Renal cortex interstitium (tissue), 15 donors: ENCODE data around the gene GNB2. TPM values are rescaled to one million over a fixed set of nuclear protein-coding genes. Genes with fewer than 3 reads are reported as not detected.

Experiments
- DNase-seq, 11 donors: peaks; one replicate each; pipeline ENCODE4 v3.0.0-alpha.2; 2013; ENCODE audit warnings: low read depth in 9 of 11, low spot score in 4 of 11; ENCODE audit errors: extremely low read depth in 1 of 11
- long read RNA-seq, 16 experiments: transcript quantifications; one replicate each; lab custom pipeline, GENCODE V29; 2026
- polyA plus RNA-seq, 3 donors: library from polyadenylated mRNA; unstranded; fragments of 120-200 nt; gene quantifications; one replicate each; pipeline ENCODE4 v1.2.1, GENCODE V29; 2013; ENCODE audit not compliant: insufficient read length in 3 of 3

The GNB2 gene
- polyA plus RNA-seq, result 100 to 1,000 TPM; 173 to 224 (median 197) TPM
- long read RNA-seq, donor 1, transcript GNB2-201 (10 exons, 1,878 nt), result major isoform, 69 of 74 reads
- long read RNA-seq, donor 1, transcript GNB2-202 (9 exons, 1,524 nt), result minor isoform, 5 of 74 reads
- long read RNA-seq, donor 1, partial matches to known transcripts, result 0 of 74 reads
- long read RNA-seq, donor 1, other reads (novel, unspliced or antisense), result 0 of 74 reads
- long read RNA-seq, donor 2, transcript GNB2-201 (10 exons, 1,878 nt), result major isoform, 58 of 61 reads
- long read RNA-seq, donor 2, partial matches to known transcripts, result 0 of 61 reads
- long read RNA-seq, donor 2, other reads (novel, unspliced or antisense), result 0 of 61 reads
- long read RNA-seq, donor 3, transcript GNB2-201 (10 exons, 1,878 nt), result major isoform, 124 of 134 reads
- long read RNA-seq, donor 3, partial matches to known transcripts, result 6 of 134 reads
- long read RNA-seq, donor 3, other reads (novel, unspliced or antisense), result 0 of 134 reads
- long read RNA-seq, donor 4, transcript GNB2-201 (10 exons, 1,878 nt), result major isoform, 51 of 63 reads
- long read RNA-seq, donor 4, transcript GNB2-202 (9 exons, 1,524 nt), result minor isoform, 6 of 63 reads
- long read RNA-seq, donor 4, partial matches to known transcripts, result 6 of 63 reads
- long read RNA-seq, donor 4, other reads (novel, unspliced or antisense), result 0 of 63 reads
- long read RNA-seq, donor 5, result 0 reads
- long read RNA-seq, donor 6, transcript GNB2-201 (10 exons, 1,878 nt), result major isoform, 50 of 83 reads
- long read RNA-seq, donor 6, partial matches to known transcripts, result 27 of 83 reads
- long read RNA-seq, donor 6, other reads (novel, unspliced or antisense), result 0 of 83 reads
- long read RNA-seq, donor 7, transcript GNB2-202 (9 exons, 1,524 nt), result minor isoform, 11 of 112 reads
- long read RNA-seq, donor 7, transcript GNB2-201 (10 exons, 1,878 nt), result major isoform, 75 of 112 reads
- long read RNA-seq, donor 7, partial matches to known transcripts, result 26 of 112 reads
- long read RNA-seq, donor 7, other reads (novel, unspliced or antisense), result 0 of 112 reads
- long read RNA-seq, donor 8, result 0 reads
- long read RNA-seq, donor 9, transcript GNB2-202 (9 exons, 1,524 nt), result minor isoform, 9 of 92 reads
- long read RNA-seq, donor 9, transcript GNB2-201 (10 exons, 1,878 nt), result major isoform, 81 of 92 reads
- long read RNA-seq, donor 9, partial matches to known transcripts, result 0 of 92 reads
- long read RNA-seq, donor 9, other reads (novel, unspliced or antisense), result 0 of 92 reads
- long read RNA-seq, donor 10, transcript GNB2-201 (10 exons, 1,878 nt), result major isoform, 67 of 71 reads
- long read RNA-seq, donor 10, partial matches to known transcripts, result 0 of 71 reads
- long read RNA-seq, donor 10, other reads (novel, unspliced or antisense), result 0 of 71 reads
- long read RNA-seq, donor 11, transcript GNB2-201 (10 exons, 1,878 nt), result major isoform, 72 of 79 reads
- long read RNA-seq, donor 11, transcript GNB2-202 (9 exons, 1,524 nt), result minor isoform, 7 of 79 reads
- long read RNA-seq, donor 11, partial matches to known transcripts, result 0 of 79 reads
- long read RNA-seq, donor 11, other reads (novel, unspliced or antisense), result 0 of 79 reads
- long read RNA-seq, donor 12, transcript GNB2-201 (10 exons, 1,878 nt), result major isoform, 38 of 42 reads
- long read RNA-seq, donor 12, partial matches to known transcripts, result 0 of 42 reads
- long read RNA-seq, donor 12, other reads (novel, unspliced or antisense), result 0 of 42 reads
- long read RNA-seq, donor 13, result 0 reads
- long read RNA-seq, donor 14, transcript GNB2-201 (10 exons, 1,878 nt), result major isoform, 57 of 74 reads
- long read RNA-seq, donor 14, partial matches to known transcripts, result 13 of 74 reads
- long read RNA-seq, donor 14, other reads (novel, unspliced or antisense), result 0 of 74 reads
- long read RNA-seq, donor 15, transcript GNB2-202 (9 exons, 1,524 nt), result minor isoform, 6 of 46 reads
- long read RNA-seq, donor 15, transcript GNB2-201 (10 exons, 1,878 nt), result major isoform, 40 of 46 reads
- long read RNA-seq, donor 15, partial matches to known transcripts, result 0 of 46 reads
- long read RNA-seq, donor 15, other reads (novel, unspliced or antisense), result 0 of 46 reads
- long read RNA-seq, donor 16, transcript GNB2-202 (9 exons, 1,524 nt), result minor isoform, 19 of 199 reads
- long read RNA-seq, donor 16, transcript GNB2-201 (10 exons, 1,878 nt), result major isoform, 170 of 199 reads
- long read RNA-seq, donor 16, partial matches to known transcripts, result 5 of 199 reads
- long read RNA-seq, donor 16, other reads (novel, unspliced or antisense), result 0 of 199 reads

DNA sequence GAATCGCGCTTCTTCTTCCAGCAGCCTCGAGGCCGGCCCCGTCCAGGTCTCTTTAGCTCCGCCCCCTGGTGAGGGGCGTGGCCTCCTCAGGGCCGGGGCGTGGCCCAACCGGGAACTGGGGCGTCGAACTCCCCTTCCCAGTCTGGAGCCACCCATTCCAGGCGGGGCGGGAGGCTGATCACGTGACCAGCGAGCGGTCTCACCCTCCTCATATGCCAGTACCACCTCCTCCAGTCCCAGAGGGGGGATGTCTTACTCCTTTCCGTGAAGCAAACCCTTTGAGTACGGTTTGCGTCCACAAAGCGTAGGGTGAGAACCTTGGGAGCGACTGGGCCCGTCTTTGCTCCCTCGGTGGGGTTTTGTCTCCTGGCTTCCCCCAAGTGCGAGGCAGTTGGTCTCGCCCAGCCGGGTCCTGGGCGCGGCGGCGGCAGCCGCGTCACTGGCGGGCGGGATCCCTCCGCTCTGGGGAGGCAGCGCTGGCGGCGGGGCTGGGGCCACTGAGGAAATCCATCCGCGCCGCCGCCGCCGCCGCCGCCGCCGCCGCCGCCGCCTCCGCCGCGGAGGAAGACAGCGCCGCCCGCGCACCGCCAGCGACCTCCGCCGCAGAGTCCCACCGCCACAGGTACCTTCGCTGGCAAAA is at the start of gene GNB2:
Gene GNB2, plus strand, starts transcription at position 439 of the 640 bp plus-strand sequence. CDS start 2,526 bp downstream, outside the sequence.
- DNase-seq, result peak; percentile 96 to 99 (median 98)

DNA sequence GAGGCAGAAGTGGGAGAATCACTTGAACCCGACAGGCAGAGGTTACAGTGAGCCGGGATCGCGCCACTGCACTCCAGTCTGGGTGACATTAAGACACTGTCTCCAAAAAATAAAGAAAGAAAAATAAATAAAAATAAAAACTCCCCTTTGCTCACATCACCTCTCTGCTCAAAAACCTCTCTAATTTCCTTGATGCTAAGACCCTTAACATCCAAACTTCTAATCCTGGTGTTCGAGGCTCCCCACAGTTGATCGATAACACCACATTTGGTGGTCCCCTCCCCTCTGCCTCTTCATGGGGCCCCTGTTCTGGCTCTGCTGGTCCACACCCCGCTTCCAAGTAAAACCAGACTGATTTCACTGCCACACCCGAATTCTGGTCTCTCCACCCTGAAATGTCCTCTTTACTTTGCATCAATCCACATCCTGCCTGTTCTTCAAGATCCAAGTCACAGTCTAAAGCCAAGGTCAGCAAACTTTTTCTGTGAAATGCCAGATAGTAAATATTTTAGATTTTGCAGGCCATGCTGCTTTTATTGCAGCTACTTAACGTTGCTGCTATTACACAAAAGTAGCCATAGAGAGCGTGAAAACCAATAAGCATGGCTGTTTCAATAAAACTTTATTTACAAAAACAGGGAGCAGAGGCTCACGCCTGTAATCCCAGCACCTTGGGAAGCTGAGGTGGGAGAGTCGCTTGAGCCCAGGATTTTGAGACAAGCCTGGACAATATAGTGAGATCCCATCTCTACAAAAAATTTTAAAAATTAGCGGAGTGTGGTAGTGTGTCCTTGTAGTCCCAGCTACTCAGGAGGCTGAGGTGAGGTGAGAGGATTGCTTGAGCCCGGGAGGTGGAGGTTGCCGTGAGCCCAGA is 49.4 kb upstream of the GNB2 start:
- DNase-seq, result no peak

DNA sequence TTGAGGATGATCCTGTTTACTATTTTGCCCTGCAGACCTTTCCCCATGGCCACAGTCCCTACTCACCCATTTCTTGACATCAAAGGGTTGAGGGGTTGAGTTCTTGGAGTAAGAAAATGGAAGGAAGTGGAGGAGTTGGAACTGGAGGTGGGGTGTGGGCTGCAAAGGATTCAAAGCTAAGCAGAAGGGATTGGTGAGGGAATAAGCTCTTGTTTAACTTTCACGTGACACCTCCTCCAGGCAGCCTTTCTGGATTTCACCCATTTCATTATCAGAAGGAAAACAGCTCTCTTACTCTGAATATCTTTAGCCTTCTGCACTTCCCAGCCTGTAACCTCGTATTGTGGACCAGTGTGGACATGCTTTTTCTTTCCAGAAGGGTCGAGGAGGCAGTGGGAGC is 47.5 kb upstream of the GNB2 start:
- DNase-seq, result no peak

DNA sequence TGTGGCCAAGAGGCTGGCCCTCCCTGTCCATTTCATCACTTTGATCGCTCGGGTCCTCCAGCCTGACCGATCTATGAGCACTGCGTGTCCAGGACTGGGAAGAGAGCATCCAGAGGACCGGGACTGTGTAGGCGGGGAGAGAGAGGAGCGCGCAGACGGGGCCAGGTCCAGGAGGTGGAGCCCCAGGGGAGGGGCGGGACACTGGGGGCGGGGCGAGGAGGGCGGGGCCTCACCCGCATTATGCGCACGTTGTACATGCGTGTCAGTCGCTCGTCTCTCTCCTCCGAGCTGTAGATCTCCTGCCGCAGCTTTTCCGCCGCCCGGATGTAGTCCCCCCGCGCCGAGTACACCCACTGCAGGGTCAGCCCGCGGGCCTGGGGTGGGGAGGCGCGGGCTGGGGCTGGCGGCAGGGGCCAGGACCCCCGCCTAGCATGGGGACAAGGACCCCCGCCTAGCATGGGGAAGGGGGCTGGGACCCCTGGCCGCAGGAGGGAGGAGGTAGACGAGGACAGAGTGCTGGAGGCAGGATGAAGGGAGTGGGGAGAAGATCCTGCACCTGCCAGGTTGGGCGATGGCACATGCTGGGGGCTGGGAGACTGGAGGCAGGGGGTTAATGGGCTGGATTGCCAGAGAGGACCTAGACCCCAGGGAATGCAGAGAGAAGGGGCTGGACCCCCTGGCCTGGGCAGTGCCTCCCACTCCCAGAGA is 46.9 kb upstream of the GNB2 start:
- peak in 2 of 11 donors; percentile 56 to 68 for DNase-seq

DNA sequence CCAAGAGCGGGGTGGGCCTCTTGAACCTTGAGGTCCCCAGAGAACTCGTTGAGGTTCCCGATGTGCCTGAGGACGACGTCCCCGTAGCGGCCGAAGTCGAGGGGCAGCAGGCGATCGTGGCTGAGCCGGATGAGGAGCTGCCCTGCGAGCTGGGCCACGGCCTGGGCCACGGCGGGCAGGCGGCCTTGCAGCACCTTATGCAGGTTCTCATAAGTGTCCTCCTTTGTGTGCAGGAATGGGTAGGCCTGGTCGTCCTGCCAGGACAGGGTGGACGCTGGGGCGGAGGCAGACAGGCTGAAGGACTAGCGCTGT is 46.3 kb upstream of the GNB2 start:
- DNase-seq, result no peak

DNA sequence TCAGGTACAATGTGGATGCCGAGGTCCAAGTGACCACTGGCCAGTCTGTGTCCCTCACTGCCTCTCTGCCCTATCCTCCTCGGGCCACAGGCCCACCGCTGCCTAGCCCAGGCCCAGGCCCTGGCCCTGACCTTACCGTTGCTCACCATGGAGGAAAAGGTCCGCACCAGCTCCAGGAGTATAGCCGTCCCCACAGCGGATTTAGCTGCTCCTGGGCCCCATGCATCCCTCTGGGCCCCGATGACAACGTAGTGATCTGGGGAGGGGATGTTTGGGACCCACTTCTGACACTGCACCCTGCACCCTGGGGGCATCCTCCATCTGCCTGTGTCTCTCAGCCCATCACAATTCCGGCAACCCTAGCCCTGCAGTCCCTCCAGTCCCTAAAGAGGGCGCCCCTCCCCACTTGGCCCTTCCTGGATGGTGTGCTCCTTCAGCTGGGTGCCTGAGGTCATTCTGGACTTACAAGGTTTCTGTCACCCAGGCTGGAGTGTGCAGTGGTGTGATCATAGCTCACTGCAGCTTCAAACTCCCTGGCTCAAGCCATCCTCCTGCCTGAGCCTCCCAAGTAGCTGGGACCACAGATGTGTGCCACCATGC is 44.3 kb upstream of the GNB2 start:
- no peak for DNase-seq

DNA sequence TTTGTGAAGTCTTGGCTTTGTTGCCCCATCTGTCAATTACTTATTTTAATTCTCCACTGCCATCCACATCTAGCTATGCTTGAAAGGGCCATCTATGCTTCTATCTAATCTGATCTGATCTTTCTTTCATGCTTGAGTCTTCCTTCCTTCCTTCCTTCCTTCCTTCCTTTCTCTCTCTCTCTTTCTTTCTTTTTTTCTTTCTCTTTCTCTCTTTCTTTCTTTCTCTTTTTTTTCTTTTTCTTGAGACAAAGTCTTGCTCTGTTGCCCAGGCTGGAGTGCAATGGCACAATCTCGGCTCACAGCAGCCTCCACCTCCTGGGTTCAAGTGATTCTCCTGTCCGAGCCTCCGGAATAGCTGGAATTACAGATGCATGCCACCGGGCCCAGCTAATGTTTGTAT is 43.5 kb upstream of the GNB2 start:
- no peak for DNase-seq

DNA sequence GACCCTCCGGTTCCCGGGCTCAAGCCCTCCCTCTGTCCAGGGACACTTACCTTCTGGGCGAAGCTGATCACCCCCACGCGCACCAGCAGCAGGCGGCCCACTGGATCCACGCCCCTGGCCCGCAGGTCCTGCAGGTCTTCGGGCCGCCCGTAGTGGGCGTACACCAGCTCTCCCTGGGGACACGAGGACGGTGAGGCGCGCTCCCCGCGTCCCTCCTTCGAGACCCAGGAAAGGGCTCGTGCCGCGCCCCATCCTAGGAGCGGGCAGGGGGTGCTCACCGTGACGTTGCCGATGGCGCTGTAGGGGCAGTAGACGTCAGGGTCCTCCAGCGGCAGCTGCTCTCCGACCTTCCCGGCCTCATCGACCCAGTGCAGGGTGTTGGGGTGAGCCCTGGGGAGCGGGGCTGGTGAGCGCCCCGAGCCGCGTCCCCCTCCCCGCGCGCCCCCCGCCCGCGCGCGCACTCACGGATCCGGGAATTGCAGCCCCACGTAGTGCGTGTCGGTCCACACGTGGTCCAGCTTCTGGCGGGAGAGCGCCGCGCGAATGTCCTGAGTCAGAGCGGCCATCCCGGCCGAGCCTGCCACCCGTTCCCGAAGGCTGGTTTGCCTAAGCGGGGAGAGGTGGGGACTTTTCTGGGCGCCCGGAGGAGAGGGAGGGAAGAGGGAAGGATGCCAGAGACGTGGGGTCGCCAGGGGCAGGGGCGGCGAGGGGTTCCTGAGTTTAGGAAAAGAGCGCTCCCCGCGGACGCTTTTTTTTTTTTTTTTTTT is 40.4 kb upstream of the GNB2 start:
- no peak for DNase-seq

DNA sequence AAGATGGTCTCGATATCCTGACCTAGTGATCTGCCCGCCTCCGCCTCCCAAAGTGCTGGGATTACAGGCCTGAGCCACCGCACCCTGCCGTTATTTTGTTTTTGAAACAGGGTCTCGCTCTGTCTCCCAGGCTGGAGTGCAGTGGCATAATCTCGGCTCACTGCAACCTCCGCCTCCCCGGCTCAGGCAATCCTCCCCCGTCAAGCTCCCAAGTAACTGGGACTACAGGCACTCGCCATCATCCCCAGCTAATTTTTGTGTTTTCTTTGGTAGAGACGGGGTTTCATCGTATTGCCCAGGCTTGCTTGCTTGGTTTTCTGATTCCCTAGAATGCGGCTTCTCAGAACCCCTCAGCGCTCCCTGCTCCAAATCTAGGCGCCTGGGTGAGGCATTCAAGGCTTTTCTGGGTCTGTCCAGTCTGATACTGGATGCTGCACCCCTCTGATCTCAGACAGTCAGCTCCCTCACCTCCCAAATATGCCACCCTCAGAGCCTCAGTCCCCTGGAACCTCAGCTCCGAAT is 33.5 kb upstream of the GNB2 start:
- no peak for DNase-seq

DNA sequence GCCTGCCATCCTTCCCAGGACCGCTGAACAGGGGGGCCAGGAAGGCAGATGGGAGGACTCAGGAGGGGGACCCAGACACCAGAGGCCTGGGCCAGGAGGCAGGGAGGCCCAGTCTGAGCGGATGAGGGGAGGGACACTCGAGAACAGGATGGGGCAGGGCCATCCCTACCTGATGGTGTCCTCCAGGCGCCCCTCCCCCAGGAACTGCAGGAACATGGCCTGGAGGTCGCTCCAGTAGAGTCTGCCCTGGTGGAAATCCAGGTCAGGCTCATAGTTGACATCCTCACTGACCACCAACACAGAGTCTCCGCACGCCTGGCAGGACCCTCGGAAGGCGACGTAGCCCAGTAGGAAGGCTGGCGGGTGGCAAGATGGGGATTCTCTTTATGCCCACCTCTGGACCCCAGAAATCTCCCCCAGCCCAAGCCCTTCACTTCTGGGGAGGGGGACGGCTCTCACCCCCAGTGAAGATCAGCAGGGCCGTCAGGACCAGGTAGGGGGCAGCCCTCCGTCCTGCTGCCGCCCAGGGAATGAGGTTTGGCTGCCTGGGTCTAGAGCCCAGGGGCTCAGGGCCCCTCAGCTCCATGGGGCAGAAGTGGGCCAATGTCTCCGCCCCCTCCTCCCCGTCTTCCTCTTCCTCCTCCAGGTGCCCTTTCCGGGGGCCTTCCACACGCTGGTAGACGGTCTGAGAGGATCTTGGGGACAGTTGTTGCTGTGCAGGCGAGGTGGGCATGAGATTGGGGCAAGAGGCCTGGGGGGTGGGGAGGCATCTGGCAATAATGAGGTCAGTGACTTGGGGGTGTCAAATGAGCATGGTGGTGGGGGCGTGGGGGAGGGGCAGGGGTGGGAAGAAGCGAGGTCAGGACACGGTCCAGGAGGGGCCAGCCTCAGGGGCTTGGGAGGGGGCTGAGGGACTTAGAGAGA is 32.8 kb upstream of the GNB2 start:
- no peak for DNase-seq

DNA sequence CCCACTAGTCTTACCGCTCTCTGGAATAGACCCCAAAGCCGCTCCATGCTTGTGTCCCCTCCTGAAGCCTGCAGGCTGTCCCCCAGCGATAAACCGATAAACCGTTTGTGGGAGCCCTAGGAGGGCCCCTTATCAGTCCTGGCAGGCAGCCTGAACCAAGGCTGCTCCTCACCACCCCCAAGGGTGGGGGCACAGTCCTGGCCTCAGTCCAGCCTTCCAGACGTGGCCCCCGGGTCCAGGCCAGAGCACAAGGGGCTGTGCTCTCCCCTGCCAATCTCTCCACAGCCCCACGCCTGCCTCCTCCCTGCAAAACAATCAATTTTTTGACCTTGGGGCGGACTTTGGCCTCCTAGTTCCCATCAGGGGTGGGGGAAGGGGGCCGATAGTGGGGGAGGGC is 32.1 kb upstream of the GNB2 start, which contains the start of gene TFR2:
Gene TFR2, minus strand, starts transcription at position 90 of the 397 bp plus-strand sequence. Its CDS starts 43 bp downstream, at position 47.
- no peak for DNase-seq

DNA sequence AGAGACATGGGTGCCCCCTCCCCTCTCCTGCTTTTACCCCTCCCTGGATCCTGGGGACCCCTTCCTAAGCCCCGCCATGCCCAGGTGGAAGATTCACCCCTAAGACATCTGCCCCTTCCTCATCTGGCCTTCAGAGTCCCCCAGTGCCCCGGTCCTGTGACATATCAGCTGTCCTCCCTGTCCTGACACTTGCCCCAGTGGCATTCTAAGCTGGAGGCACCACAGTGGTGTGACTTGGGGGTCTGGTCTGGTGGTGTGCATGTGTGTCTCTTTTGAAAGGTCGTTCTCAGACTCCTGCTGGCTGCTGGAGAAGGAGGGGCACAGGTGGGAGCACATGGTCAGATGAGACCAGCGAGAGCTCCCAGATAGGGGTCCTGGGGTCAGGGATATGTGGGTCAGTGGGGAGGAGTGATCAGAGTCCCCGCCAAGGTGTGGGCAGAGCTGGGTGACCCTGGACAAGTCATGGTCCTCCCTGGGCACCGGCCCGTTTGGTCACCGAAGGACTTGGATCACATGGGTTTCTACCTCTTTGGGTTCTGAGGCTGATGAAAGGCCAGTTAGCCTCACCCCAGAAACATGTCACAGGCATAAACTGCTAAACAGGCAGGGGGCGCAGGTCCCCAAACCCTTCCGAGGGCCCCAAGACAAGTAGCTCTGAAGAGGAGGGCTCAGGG is 31.5 kb upstream of the GNB2 start:
- DNase-seq, result no peak

DNA sequence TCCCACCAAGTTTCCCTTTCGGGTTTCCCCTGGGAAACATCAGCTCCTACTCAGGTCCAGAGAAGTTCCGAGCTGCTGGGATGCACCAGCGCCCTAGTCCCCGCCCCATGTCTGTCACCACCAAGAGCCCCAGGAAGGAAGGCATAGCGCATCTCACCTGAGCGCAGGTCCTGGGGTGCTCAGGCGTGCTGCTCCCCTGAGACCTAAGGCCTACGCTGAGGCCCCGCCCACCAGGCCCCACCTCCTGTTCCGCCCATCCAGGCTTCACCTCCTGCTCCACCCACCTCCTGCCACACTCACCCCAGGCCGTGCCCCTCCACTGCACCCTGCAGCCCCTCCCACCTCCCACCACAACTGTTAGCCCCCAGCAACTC is 31.0 kb upstream of the GNB2 start:
- DNase-seq, result no peak
